NCI-H510A treated with DMSO at 0.1 percent for 48 hours (cell line): Measurements from ENCODE around the gene HOXC6.
A peak's percentile ranks its signal among the peaks of the same experiment; 100 is the strongest.

Experiments used
- DNase-seq: peaks from one replicate; lab custom pipeline; 2025; lab: John Stamatoyannopoulos, UW

HOXC6 gene

GRCh38 chr12:54002278-54002914 lies 25.8 kb upstream of the HOXC6 start:
- DNase-seq, result no peak

- DNase-seq, result no peak
Observed at GRCh38 chr12:54002915-54003389, 25.3 kb upstream of the HOXC6 start.

- DNase-seq, result no peak
Observed at GRCh38 chr12:54003625-54004024, 24.6 kb upstream of the HOXC6 start.

- DNase-seq, result no peak
Observed at GRCh38 chr12:54004063-54004840, 24.0 kb upstream of the HOXC6 start.

GRCh38 chr12:54004841-54005530 lies 23.3 kb upstream of the HOXC6 start:
- no peak for DNase-seq

- no peak for DNase-seq
Observed at GRCh38 chr12:54005531-54005852, 22.7 kb upstream of the HOXC6 start.

GRCh38 chr12:54005853-54006558 lies 22.2 kb upstream of the HOXC6 start:
- DNase-seq, result peak; percentile 82

- DNase-seq, result no peak
Observed at GRCh38 chr12:54006559-54007220, 21.6 kb upstream of the HOXC6 start.

- DNase-seq, result no peak
Observed at GRCh38 chr12:54007538-54008259, 20.5 kb upstream of the HOXC6 start.

- DNase-seq, result no peak
Observed at GRCh38 chr12:54008260-54008552, 20.0 kb upstream of the HOXC6 start.

- no peak for DNase-seq
Observed at GRCh38 chr12:54009171-54010052, 18.8 kb upstream of the HOXC6 start.

- DNase-seq, result no peak
Observed at GRCh38 chr12:54010053-54010971, 17.9 kb upstream of the HOXC6 start.

- no peak for DNase-seq
Observed at GRCh38 chr12:54010972-54011664, 17.1 kb upstream of the HOXC6 start.

- DNase-seq, result no peak
Observed at GRCh38 chr12:54011665-54012532, 16.3 kb upstream of the HOXC6 start.

- DNase-seq, result no peak
Observed at GRCh38 chr12:54012631-54013409, 15.4 kb upstream of the HOXC6 start.

- DNase-seq, result no peak
Observed at GRCh38 chr12:54014377-54015017, 13.7 kb upstream of the HOXC6 start.
